Measurements from ENCODE around the gene HTT. TPM values are rescaled to one million over a fixed set of nuclear protein-coding genes. Genes with fewer than 3 reads are reported as not detected.

The HTT gene
- polyA plus RNA-seq, 1 donor (not counting 4 experiments of a cell fraction or from before 2014, with no cell fraction given), result 16.2 TPM

GRCh38 chr4:3233391-3234071 lies 159.1 kb downstream of the HTT start:
- Histone ChIP-seq H3K36me3 (ENCODE audit: control insufficient read depth in 2 of 2, extremely low read depth in 1 of 2, insufficient read depth in 2 of 2, low read length in 2 of 2) (peaks cover 46% of the 10 kb centered on the region in 2 experiments), H3K9ac (ENCODE audit: control insufficient read depth, extremely low read depth, insufficient read depth, low read length) (no peak overlapping the region), H3K4me2 (ENCODE audit: control insufficient read depth, extremely low read depth, insufficient read depth, low read depth, low read length) (no peak overlapping the region), H3K4me3 (ENCODE audit: control insufficient read depth in 2 of 3, extremely low read depth in 1 of 3, insufficient read depth in 2 of 3, low read depth in 1 of 3, low read length in 3 of 3) (no peak overlapping the region), H2AFZ (ENCODE audit: control insufficient read depth, low read length) (no peak overlapping the region), H3K79me2 (ENCODE audit: control insufficient read depth, insufficient read depth, low read length) (no peaks in the 10 kb centered on the region), H3K27ac (ENCODE audit: control insufficient read depth, insufficient read depth, low read length) (no peak overlapping the region), H3K27me3 (ENCODE audit: control insufficient read depth, extremely low read depth, insufficient read depth, low read length) (no peaks in the 10 kb centered on the region), H3K9me1 (ENCODE audit: control insufficient read depth, extremely low read depth, insufficient read depth, low read length) (no peaks in the 10 kb centered on the region), H3K4me1 (ENCODE audit: control insufficient read depth, extremely low read depth, insufficient read depth, low read length) (no peaks in the 10 kb centered on the region), H4K20me1 (ENCODE audit: control insufficient read depth, extremely low read depth, insufficient read depth, low read length) (no peaks in the 10 kb centered on the region), H3K9me3 (ENCODE audit: control insufficient read depth, low read depth, low read length) (no peaks in the 10 kb centered on the region)
- dilution Hi-C loops (cut with MboI; ENCODE audit: extremely low pct_ligation_motif_present, low sequenced_read_pairs), result no loop called here
- FAIRE-seq (no peak), DNase-seq (ENCODE audit: low read depth, low spot score) (no peak)
- TF ChIP-seq EZH2 (IDR thresholded peaks at IDR 0.05; ENCODE audit: low read length) (no peak), CTCF (optimal IDR thresholded peaks at IDR 0.05 in 1 of 3, IDR thresholded peaks at IDR 0.05 in 1 of 3, conservative IDR thresholded peaks at IDR 0.05 in 1 of 3; ENCODE audit: extremely low read depth in 1 of 3, insufficient read depth in 2 of 3, low read length in 3 of 3) (no peak)

- H3K4me2 ChIP-seq (ENCODE audit: control insufficient read depth, extremely low read depth, insufficient read depth, low read depth, low read length), result no peak overlapping the region
- no peak overlapping the region for H2AFZ ChIP-seq (ENCODE audit: control insufficient read depth, low read length)
- H3K9me1 ChIP-seq (ENCODE audit: control insufficient read depth, extremely low read depth, insufficient read depth, low read length), result no peaks in the 10 kb centered on the region
- H3K27ac ChIP-seq (ENCODE audit: control insufficient read depth, insufficient read depth, low read length), result no peak overlapping the region
- FAIRE-seq, result no peak
- no peaks in the 10 kb centered on the region for H3K4me1 ChIP-seq (ENCODE audit: control insufficient read depth, extremely low read depth, insufficient read depth, low read length)
- dilution Hi-C loops (cut with MboI; ENCODE audit: extremely low pct_ligation_motif_present, low sequenced_read_pairs), result no loop called here
- H3K79me2 ChIP-seq (ENCODE audit: control insufficient read depth, insufficient read depth, low read length), result no peaks in the 10 kb centered on the region
- H3K36me3 ChIP-seq (ENCODE audit: control insufficient read depth in 2 of 2, extremely low read depth in 1 of 2, insufficient read depth in 2 of 2, low read length in 2 of 2), result peaks cover 40 to 43% of the 10 kb centered on the region in 2 experiments
- no peak for TF ChIP-seq EZH2 (IDR thresholded peaks at IDR 0.05; ENCODE audit: low read length)
- TF ChIP-seq CTCF (optimal IDR thresholded peaks at IDR 0.05 in 1 of 3, IDR thresholded peaks at IDR 0.05 in 1 of 3, conservative IDR thresholded peaks at IDR 0.05 in 1 of 3; ENCODE audit: extremely low read depth in 1 of 3, insufficient read depth in 2 of 3, low read length in 3 of 3), result no peak
- no peaks in the 10 kb centered on the region for H3K9me3 ChIP-seq (ENCODE audit: control insufficient read depth, low read depth, low read length)
- H3K27me3 ChIP-seq (ENCODE audit: control insufficient read depth, extremely low read depth, insufficient read depth, low read length), result no peaks in the 10 kb centered on the region
- H3K4me3 ChIP-seq (ENCODE audit: control insufficient read depth in 2 of 3, extremely low read depth in 1 of 3, insufficient read depth in 2 of 3, low read depth in 1 of 3, low read length in 3 of 3), result no peak overlapping the region
- no peak for DNase-seq (ENCODE audit: low read depth, low spot score)
- no peak overlapping the region for H3K9ac ChIP-seq (ENCODE audit: control insufficient read depth, extremely low read depth, insufficient read depth, low read length)
- no peaks in the 10 kb centered on the region for H4K20me1 ChIP-seq (ENCODE audit: control insufficient read depth, extremely low read depth, insufficient read depth, low read length)
Observed at GRCh38 chr4:3234171-3235029, 159.9 kb downstream of the HTT start.
